Transverse colon (tissue), 4 donors: ENCODE measurements around the gene RNF146. TPM values are rescaled to one million over a fixed set of nuclear protein-coding genes. Genes with fewer than 3 reads are reported as not detected.

Experiments used
- DNase-seq: peaks from one replicate; pipeline ENCODE4 v3.0.0-alpha.2; 2019
- H3K27ac ChIP-seq, 4 donors: fragments of 200-600 bp; sonication (generic); 2 replicates each; pipeline ENCODE4 v1.5.1; 2016 to 2018; ENCODE audit warnings: inconsistent platforms in 4 of 4
- H3K27me3 ChIP-seq: fragments of 200-600 bp; sonication (generic); 2 replicates; pipeline ENCODE4 v1.5.1; 2017; ENCODE audit warnings: inconsistent platforms
- H3K36me3 ChIP-seq, 4 donors: fragments of 200-600 bp; sonication (generic); 2 replicates each; pipeline ENCODE4 v1.5.1; 2017 to 2019; ENCODE audit warnings: inconsistent platforms in 4 of 4
- H3K4me1 ChIP-seq, 4 donors: fragments of 200-600 bp; sonication (generic); 2 replicates each; pipeline ENCODE4 v1.5.1; 2017 to 2020; ENCODE audit warnings: inconsistent platforms in 4 of 4
- H3K4me3 ChIP-seq, 4 donors: fragments of 200-600 bp; sonication (generic); 1 replicate in 1 of 4; 2 replicates in 3 of 4; pipeline versions ENCODE4 v1.5.1 to v1.6.1; 2017 to 2019; ENCODE audit warnings: inconsistent platforms in 4 of 4
- H3K9me3 ChIP-seq, 2 donors: fragments of 200-600 bp; sonication (generic); 2 replicates each; pipeline ENCODE4 v1.5.1; 2017 to 2019; ENCODE audit warnings: inconsistent platforms in 2 of 2
- EP300 ChIP-seq: sonication (generic); formaldehyde crosslinking; IDR thresholded peaks from one replicate; pipeline ENCODE4 v1.6.1; 2017; ENCODE audit warnings: antibody characterized with exemption, low read depth
- POLR2A ChIP-seq: fragments of 450-650 bp; IDR thresholded peaks from one replicate; pipeline ENCODE4 v1.6.1; 2016; ENCODE audit warnings: antibody characterized with exemption, mild to moderate bottlenecking, moderate library complexity
- POLR2AphosphoS5 ChIP-seq, 3 donors: sonication (generic); formaldehyde crosslinking; IDR thresholded peaks; one replicate each; pipeline ENCODE4 v1.6.1; 2016; ENCODE audit warnings: antibody characterized with exemption in 3 of 3
- WGBS, 2 donors: methylation state at CpG; one replicate each; pipeline ENCODE4 v1.1.5; 2018; ENCODE audit warnings: low coverage in 1 of 2; 5-methylcytosine and 5-hydroxymethylcytosine counted together
- in situ Hi-C, 4 donors: fragments of 200-750 bp; cut with MboI; loops; one replicate each; pipeline versions ENCODE4 v1.15.0 to v1.15.1; 2017; ENCODE audit warnings: low sequenced_read_pairs in 3 of 4, low pct_ligation_motif_present in 1 of 4, low pct_unique_long_range_greater_than_20kb in 1 of 4
- intact Hi-C: fragments of 100-400 bp; cut with DNase I; formaldehyde crosslinking; loops from one replicate; pipeline ENCODE4 v1.15.1; 2023; ENCODE audit warnings: low total_unique reads
- total RNA-seq, 4 donors: library from RNA; depleted of rRNA; stranded (reverse); fragments of >200 nt; gene quantifications; one replicate each; pipeline ENCODE4 v1.1.0, GENCODE V29; 2016
- TF ChIP-seq, protein P1 (sequence below), 5 experiments: fragments of 200-600 bp in 3 of 5; fragments of 450-650 bp in 2 of 5; sonication (generic) in 3 of 5; IDR thresholded peaks; 1 replicate in 2 of 5; 2 replicates in 3 of 5; pipeline ENCODE4 v1.5.1; 2016 to 2017; ENCODE audit warnings: antibody characterized with exemption in 5 of 5, inconsistent platforms in 3 of 5, mild to moderate bottlenecking in 2 of 5, moderate library complexity in 1 of 5

The RNF146 gene
- total RNA-seq, 4 donors from 2014 or later = 10.3 to 58.1 (median 29.0) TPM

- no peaks in the 10 kb centered on the region for H3K9me3 ChIP-seq
- in situ Hi-C loops (no loop called here), intact Hi-C loops (loop anchor here (5.0 kb wide), 1 partner anchor 1227 kb away; no protein-coding TSS in a partner anchor)
- TF ChIP-seq POLR2AphosphoS5 (IDR thresholded peaks at IDR 0.05) (no peak), POLR2A (no peak), EP300 (no peak)
- TF ChIP-seq, protein P1, sequence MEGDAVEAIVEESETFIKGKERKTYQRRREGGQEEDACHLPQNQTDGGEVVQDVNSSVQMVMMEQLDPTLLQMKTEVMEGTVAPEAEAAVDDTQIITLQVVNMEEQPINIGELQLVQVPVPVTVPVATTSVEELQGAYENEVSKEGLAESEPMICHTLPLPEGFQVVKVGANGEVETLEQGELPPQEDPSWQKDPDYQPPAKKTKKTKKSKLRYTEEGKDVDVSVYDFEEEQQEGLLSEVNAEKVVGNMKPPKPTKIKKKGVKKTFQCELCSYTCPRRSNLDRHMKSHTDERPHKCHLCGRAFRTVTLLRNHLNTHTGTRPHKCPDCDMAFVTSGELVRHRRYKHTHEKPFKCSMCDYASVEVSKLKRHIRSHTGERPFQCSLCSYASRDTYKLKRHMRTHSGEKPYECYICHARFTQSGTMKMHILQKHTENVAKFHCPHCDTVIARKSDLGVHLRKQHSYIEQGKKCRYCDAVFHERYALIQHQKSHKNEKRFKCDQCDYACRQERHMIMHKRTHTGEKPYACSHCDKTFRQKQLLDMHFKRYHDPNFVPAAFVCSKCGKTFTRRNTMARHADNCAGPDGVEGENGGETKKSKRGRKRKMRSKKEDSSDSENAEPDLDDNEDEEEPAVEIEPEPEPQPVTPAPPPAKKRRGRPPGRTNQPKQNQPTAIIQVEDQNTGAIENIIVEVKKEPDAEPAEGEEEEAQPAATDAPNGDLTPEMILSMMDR (IDR thresholded peaks at IDR 0.05) = no peak
- no peaks in the 10 kb centered on the region for H3K4me1 ChIP-seq
- whole genome bisulfite sequencing, 2 donors = 91 to 100% methylated on average over 1 of the region's 1 CpG
- H3K27ac ChIP-seq = no peak overlapping the region
- H3K27me3 ChIP-seq = no peaks in the 10 kb centered on the region
- no peak for DNase-seq
- no peaks in the 10 kb centered on the region for H3K36me3 ChIP-seq
- H3K4me3 ChIP-seq = no peak overlapping the region
These were observed 17.0 kb upstream of the RNF146 start for GRCh38 chr6:127249621-127250020.

- H3K27me3 ChIP-seq = no peaks in the 10 kb centered on the region
- H3K4me3 ChIP-seq = no peak overlapping the region
- H3K4me1 ChIP-seq = no peaks in the 10 kb centered on the region
- no peak overlapping the region for H3K27ac ChIP-seq
- intact Hi-C loops (no loop called here), in situ Hi-C loops (no loop called here)
- no peaks in the 10 kb centered on the region for H3K9me3 ChIP-seq
- no peak for TF ChIP-seq POLR2AphosphoS5 (IDR thresholded peaks at IDR 0.05)
- no peak for TF ChIP-seq EP300
- TF ChIP-seq, protein P1 (IDR thresholded peaks at IDR 0.05) = no peak
- no peak for TF ChIP-seq POLR2A
- no peak for DNase-seq
- 95% methylated on average over 6 of the region's 6 CpGs; no CpG with 5 or more reads in 1 of the 2 donors for WGBS, 2 donors
- no peaks in the 10 kb centered on the region for H3K36me3 ChIP-seq
These were observed 11.4 kb upstream of the RNF146 start for GRCh38 chr6:127255286-127255685.

GRCh38 chr6:127262896-127263295, 3.8 kb upstream of the RNF146 start:
- H3K4me1 ChIP-seq = peaks cover 0 to 7% (median 4%) of the 10 kb centered on the region in 4 donors
- TF ChIP-seq, protein P1 (IDR thresholded peaks at IDR 0.05) = no peak
- TF ChIP-seq POLR2AphosphoS5 (IDR thresholded peaks at IDR 0.05) = no peak
- TF ChIP-seq EP300 = no peak
- no peak for TF ChIP-seq POLR2A
- no peaks in the 10 kb centered on the region for H3K27me3 ChIP-seq
- WGBS, 2 donors = 89 to 100% methylated on average over 1 of the region's 1 CpG
- intact Hi-C loops = loop anchor here (10.0 kb wide), 2 partner anchors 458 to 1478 kb away; no protein-coding TSS in a partner anchor
- H3K9me3 ChIP-seq = no peaks in the 10 kb centered on the region
- H3K4me3 ChIP-seq = no peak overlapping the region
- in situ Hi-C loops = no loop called here
- H3K27ac ChIP-seq = no peak overlapping the region
- DNase-seq = no peak
- H3K36me3 ChIP-seq = no peaks in the 10 kb centered on the region

DNA sequence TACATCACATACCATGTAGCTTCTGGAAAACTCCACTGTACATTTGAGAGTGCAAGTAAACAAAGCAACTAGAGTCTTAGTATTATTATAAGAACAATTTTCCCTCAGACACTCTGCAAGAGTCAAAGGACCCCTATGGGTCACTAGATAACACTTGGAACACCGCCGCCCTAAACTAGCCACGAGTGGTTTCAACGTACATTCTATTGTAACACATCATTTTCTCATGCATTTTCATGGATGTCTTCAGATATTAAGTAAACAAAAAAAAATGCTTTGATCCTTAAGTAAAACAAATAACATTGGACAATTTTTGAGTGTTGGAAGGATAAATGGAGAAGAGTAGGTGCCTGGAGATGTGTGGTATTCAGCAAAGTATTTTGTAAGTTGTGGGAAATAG, 3.2 kb upstream of the RNF146 start:
- no peaks in the 10 kb centered on the region for H3K36me3 ChIP-seq
- intact Hi-C loops (loop anchor here (10.0 kb wide), 2 partner anchors 459 to 1479 kb away; no protein-coding TSS in a partner anchor), in situ Hi-C loops (no loop called here)
- 70% methylated on average over 4 of the region's 4 CpGs for WGBS, 2 donors
- H3K27ac ChIP-seq = no peak overlapping the region
- TF ChIP-seq POLR2A = no peak
- TF ChIP-seq POLR2AphosphoS5 (IDR thresholded peaks at IDR 0.05) = no peak
- TF ChIP-seq, protein P1 (IDR thresholded peaks at IDR 0.05) = no peak
- TF ChIP-seq EP300 = no peak
- DNase-seq = no peak
- H3K4me3 ChIP-seq = no peak overlapping the region
- no peaks in the 10 kb centered on the region for H3K9me3 ChIP-seq
- peaks cover 0 to 13% (median 10%) of the 10 kb centered on the region in 4 donors for H3K4me1 ChIP-seq
- H3K27me3 ChIP-seq = no peaks in the 10 kb centered on the region
